SIG-M5 (cell line): Measurements from ENCODE around the gene PLXDC2.

Source experiments
- DNase-seq: peaks from one replicate; lab custom pipeline; 2025; lab: John Stamatoyannopoulos, UW

Gene PLXDC2

DNA sequence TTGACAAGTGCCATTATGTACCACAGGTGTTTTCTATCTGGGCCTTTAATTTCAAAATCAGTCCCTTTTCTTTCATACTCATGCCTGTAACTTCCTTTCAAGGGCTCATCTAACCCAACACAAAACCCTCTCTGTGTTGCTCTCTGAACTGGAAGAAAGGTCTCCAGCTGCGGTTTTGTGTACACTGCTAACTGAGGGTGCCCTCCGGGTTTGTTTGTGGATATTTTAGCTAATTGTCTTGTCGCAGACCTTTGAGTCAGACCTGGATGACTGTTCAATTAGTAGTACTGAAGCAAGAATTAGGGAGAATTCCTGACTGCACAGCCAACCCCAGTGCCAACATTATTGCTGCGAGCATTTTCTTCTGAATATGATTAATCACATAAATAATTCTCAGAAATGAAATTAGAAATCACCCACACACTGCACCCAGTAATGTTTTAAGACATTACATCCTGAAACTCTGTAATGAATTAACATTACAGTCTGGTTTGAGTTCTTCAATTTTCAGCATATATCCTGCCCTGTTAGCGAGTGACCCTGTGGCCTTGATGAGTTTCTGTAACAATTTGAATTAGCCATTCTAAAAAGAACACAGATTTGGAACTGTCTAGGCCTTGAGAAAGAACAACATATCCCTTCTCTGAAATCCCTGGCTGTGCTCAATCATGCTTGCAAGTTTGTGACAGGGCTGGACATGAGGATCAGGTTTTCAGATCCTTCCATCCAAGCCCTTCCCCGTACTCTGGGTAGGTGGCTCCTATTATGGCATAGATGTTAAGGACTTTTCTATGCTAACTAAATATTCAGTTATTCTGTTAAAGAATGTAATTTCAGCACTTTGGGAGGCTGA, 460.1 kb downstream of the PLXDC2 start:
- no peak for DNase-seq

DNA sequence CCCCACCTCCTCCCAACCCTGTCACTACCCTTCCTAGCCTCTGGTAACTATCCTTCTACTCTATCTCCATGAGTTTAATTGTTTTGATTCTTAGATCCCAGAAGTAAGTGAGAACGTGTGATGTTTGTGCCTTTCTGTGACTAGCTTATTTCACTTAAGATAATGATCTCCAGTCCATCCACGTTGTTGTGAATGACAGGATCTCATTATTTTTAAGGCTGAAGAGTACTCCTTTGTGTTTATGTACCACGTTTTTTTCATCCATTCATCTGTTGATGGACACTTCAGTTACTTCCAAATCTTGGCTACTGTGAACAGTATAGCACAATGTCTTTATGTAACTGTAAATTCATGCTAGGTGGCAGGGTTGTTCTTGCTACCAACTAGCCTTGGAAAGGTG, 461.6 kb downstream of the PLXDC2 start:
- DNase-seq: no peak

DNA sequence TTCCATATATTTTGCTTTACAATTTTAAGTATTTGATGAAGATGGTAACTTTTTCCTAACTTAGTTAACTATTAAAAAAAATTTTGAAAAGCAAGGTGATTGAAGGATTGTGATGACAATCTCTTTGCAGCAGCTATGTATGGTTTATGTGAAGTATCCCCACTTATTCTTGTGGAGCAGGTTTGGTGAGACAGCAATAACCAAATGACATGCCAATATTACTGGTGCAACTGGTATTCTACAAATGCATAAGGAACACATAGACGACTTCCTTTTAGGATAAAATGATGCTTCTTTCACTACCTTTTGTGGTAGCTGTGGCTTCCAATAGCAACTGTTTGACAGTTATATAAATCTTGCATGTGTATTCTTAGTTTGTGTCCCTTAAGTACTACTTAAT, 465.3 kb downstream of the PLXDC2 start:
- DNase-seq: no peak

DNA sequence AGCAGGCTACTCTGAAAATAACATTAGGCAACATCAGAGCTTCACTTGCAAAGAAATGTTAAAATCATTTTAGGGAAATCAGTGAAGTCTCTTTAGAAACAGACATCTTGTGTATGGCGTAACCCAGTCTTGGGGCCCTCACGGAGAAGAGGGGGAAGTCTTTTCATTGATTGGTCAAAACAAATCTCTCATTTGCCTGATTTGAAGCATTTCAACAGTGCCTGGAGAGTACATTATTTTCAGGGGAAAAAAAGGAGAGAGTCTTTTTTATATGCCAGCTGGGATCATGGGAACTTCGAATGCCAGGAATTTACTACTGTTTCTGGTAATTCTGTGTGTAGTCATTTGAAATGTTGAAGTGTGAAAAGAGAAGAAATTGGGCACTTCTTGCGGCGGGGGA, 471.4 kb downstream of the PLXDC2 start:
- no peak for DNase-seq

DNA sequence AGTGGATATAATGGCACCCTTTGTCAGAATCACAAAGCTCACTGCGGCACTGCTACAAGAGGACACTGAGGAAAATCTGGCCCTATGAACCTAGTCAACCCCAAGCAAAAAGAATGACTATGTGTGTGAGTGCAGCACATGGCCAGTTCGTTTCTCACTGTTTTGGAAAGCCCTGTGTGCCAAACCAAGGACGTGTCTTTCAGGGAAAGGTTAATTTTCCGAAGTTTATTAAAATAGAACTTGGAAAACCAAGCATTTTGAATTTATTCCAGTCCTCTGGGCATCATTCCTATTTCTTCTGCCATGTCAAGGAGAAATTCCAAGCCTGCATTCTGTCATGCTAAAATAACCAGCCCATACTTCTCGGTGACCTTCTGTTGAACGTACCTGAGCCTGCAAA, 471.8 kb downstream of the PLXDC2 start:
- no peak for DNase-seq

DNA sequence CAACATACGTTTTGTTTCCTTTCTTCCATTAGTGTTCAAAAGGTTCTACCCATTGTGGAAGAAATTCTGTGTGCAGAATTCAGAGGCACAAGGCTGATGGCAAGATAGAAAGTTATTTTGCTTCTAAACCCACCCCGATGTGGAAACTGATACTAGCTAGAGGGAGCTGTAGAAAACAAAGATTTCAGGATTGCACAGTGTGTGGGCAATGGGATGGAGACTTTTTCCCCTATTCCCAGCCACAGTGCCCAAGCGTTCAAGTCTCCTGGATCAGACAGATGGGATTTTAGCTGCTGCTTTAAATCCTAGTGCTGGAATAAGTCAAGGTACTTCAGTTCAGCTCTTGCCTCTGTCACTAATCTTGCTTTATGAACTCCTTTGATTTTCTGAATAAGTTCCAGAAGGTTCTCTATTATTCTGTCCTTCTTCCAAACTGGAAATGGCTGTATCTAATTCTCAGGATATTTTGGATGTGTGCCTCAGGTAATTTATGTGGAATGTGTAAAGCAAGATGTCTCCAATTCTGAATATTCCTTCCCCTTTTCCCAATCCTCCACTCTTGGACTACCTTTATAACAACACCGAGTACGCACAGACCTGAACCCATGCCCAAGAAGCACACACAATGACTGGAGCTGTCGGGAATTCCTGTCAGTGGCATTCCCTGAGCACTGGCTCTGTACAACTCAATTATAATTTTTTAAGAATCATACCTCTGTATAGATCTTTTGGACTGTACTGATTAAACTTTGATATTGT, 473.0 kb downstream of the PLXDC2 start:
- no peak for DNase-seq

DNA sequence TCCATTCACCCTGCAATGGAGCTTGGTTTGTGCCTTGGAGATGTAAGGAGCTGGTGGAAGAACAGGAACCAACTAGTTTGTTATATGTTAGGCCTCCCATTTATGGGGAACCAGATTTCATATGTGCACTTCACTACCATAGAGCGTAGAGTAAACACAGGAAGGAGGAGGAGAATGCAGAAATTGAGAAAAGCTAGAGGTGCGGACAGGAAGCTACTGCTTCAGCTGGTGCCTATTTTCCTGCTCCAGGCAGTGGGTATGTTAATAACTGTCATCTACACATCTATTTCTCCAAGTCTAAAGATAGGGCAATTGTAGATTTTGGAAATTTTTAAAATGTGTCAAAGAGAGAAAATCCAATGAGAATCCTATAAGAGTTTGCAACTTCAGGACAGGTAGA, 482.2 kb downstream of the PLXDC2 start:
- DNase-seq: no peak

DNA sequence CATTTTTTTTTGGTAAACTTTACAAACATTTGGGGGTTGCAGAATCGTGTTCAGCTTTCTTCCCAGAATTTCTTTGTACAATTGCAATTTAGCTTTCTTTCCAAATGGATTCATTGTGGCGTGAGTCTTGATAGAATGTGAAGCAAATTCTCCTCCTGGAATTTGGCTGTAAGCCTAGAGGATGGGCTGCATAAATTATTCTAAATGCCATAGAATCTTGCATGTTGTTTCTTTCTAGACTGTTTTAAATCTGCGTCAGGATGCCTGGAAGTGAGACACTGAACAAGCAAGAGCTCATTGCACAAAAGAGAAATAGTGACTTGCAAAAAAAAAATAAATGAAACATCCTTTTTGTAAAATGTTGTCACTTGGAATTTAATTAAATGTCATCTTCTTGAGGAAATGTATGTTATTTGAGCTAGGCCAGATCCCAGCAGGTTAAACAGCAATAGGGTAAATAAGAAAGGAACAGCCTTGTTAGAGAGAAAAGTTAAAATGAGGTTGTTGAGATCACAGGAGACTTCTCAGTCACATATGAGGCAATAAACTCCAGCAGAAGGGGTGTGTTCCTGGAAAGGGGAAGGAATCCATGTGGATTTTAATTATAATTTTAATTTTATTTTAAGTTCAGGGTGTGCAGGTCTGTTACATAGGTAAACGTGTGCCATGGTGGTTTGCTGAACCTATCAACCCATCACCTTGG, 483.0 kb downstream of the PLXDC2 start:
- DNase-seq: no peak

DNA sequence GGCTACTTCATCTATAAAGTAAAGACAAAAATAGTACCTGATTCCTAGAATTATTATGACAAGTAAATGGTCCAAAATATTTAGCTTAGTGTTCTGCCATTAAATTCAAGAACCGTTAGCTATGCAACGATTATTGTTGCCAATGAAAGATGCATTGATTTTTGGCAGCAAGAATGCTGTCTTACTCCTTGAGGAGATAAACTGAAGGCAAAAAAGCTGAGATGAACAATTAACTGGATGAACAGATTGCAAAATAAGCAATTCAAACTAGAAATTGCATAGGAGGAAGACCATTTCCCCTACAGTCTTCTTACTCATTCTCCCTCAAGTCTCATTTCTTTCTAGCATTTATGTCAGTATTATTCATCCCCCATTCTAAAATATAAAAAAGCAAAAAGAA, 484.5 kb downstream of the PLXDC2 start:
- no peak for DNase-seq

DNA sequence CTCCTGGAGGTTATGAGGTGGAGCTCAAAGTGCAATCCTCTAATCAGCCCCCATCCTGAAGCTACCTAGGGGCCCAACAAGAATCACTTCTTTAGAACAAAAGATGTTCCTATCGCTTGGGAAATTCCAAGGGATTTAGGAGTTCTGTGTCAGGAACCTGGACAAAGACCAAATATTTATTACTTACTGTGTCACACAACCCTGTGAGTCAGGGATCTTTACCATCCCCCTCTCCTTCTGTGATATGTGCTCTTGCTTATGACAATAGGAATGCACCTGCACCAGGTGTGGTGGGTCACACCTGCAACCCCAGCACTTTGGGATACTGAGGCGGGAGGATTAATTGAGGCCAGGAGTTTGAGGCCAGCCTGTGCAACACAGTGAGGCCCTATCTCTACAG, 485.8 kb downstream of the PLXDC2 start:
- DNase-seq: no peak

DNA sequence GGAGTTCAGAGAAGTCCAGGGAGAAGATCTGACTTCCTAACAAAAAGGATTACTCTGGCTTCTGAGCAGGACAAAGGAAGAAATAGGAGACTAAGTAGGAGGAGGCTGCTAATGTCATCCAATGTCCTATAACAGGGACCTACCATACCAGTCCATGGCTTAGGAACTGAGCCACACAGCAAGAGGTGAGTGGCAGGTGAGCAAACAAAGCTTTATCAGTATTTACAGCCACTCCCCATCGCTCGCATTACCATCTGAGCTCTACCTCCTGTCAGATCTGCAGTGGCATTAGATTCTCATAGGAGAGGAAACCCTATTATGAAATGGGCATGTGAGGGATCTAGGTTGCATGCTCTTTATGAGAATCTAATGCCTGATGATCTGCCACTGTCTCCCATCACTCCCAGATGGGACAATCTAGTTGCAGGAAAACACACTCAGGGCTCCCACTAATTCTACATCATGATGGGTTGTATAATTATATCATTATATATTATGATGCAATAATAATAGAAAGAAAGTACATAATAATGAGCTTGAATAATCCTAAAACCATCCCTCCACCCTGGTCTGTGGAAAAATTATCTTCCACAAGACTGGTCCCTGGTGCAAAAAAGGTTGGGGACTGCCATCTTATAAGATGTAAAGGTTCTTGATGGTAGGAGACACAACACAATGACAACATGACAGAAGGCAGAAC, 487.4 kb downstream of the PLXDC2 start:
- DNase-seq: no peak

DNA sequence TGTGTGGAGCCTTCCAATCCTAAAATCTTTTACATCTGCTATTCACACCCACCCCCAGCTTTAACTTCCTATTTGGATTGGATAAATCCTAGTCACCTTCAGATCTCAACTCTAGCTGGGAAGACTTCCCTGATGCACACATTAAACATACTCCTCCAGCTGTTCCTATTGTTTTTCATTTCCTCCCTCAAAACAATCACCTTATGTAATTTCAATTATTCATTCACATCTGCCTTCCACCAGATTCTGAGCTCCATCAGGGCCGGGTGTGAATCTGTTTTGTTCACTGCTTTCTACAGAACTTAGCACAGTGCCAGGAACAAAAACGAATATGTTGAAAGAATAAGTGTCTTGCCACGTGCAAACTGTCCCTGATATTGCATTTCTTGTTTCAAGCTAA, 497.4 kb downstream of the PLXDC2 start:
- no peak for DNase-seq

DNA sequence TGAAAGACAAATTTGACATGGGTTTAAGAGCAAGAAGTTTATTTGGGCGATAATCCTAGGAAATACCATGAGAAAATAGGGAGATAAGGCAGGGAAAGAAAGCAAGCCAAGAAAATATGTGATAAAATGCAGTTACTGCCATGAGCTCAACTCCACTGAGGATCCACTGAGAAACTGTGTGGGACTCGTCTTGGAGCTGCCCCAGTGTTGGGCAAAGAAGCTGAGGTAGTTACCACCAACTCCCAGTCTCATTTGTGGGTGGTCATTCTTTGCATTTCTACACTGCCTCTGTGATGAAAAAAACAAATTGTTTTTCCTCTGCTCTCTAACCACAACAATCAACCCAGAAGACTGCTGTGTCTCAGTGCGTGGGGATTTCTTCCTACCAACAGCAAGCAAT, 498.2 kb downstream of the PLXDC2 start:
- no peak for DNase-seq

DNA sequence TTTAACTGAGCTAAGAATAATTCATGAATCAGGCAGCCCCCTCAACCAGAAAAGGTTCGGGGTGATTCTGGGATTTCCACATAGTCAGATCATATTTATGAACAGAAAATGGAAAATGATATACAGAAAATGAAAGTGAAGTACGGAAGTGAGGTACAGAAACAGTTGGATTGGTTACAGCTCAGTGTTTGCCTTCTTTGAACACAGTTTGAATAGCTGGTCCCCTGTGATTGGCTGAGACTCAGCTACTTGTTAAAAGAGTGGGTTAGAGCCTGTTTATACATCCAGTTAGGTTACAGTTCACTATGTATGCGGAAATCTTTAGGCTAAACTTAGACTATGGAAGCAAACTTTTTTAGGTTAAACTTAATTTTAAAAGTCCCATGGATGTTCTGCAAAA, 511.7 kb downstream of the PLXDC2 start:
- no peak for DNase-seq

DNA sequence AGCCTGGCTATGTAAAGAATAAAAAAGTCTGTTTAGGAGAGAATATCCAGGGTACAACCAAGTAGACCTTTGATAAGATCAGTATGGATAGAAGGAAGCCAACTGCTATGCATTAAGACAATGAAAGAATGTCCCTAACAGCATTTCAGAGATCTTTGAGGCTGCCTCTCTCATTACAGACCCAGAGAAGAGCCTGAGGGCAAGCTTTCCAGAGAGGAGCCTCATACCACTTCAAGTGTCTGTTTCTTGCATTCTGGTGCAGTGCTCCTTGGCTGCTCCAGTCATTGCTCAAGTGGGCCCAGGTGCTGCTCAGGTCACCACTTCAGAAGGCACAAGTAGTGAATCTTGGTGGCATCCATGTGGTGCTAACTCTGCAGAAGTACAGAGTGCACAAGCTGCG, 514.0 kb downstream of the PLXDC2 start:
- no peak for DNase-seq

DNA sequence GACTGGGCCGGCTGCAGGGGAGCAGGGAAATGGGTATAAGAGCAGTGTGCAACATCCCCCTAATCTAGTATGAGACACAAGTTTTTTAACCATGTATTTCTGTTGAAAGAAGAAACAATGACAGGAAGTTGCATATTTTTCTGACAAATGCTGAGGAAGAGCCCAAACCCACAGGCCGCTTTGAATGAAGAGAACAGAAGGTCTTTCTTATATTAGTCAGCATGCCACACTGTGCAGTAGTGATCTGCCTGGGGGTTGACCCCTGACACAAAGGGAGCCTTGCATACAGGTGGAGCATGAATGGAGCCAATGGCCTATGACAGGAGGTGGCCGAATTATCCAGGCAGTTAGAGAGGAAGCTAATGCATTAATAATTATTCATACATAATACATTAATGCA, 518.3 kb downstream of the PLXDC2 start:
- DNase-seq: no peak
